NCI-H2196 (cell line): ENCODE measurements around the gene ZNF841.
"Not testable (repeated sequence)": the region's sequence is repeated elsewhere in the genome, so short reads cannot be mapped to it uniquely, and the experiment has no call there.

Experiments used
- DNase-seq: peaks from one replicate; lab custom pipeline; 2025; ENCODE audit not compliant: unreplicated experiment; lab: John Stamatoyannopoulos, UW

ZNF841 gene

DNA sequence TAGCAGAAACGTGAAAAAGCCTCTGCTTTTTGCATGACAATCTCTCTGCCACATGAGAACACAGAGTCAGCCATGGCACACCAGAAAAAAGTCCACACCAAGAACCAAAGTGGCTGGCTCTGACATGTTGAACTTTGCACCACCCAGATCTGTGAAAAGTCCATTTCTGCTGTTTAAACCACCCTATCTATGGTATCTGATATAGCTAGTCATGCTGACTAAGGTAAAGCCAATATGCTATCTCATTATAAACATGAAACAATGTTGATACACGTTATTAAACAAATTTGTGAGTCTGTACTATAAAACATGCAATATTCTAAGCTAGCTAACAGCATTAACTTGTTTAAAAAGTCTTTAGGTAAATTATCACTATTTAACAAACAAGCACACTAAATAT is 25.9 kb downstream of the ZNF841 start:
- DNase-seq, result no peak

DNA sequence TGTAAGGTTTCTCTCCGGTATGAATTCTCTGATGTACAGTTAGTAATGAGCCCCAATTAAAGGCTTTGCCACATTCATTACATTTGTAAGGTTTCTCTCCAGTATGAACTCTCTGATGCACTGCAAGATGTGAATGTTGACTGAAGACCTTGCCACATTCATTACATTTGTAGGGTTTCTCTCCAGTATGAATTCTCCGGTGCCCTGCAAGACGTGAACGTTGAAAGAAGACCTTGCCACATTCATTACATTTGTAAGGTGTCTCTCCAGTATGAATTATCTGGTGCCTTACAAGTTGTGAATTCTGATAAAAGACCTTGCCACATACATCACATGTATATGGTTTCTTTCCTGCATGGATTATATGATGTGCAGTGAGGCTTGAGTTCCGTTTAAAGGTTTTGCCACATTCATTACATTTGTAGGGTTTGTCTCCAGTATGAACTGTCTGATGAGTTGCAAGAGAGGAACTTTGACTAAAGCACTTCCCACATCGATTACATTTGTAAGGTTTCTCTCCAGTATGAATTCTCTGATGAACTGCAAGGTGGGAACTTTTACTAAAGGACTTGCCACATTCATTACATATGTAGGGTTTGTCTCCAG is 29.2 kb downstream of the ZNF841 start:
- DNase-seq, result no peak

DNA sequence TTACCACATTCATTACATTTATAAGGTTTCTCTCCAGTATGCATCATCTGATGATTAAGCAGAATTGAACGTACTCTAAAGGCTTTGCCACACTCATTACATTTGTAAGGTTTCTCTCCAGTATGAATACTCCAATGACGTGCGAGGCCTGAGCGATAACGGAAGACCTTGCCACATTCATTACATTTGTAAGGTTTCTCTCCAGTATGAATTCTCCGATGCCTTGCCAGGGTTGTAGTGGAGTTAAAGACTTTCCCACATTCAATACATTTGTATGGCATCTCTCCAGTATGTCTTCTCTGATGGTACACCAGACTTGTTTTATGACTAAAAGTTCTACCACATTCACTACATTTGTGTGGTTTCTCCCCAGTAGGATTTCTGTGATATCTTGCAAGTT is 30.2 kb downstream of the ZNF841 start:
- no peak for DNase-seq

DNA sequence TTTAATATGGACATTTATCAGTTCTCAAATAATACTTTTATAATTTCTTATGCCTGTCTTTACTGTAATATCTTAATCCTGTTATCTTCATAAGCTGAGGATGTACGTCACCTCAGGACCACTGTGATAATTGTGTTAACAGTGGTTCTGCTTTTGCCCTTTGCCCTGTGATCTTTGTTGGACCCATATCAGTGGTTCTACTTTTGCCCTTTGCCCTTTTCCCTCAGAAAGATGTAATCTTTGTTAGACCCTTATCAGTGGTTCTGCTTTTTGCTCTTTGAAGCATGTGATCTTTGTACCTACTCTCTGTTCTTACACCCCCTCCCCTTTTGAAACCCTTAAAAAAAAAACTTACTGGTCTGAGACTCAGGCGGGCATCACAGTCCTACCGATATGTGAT is 39.1 kb downstream of the ZNF841 start:
- DNase-seq, result not testable (repeated sequence)

DNA sequence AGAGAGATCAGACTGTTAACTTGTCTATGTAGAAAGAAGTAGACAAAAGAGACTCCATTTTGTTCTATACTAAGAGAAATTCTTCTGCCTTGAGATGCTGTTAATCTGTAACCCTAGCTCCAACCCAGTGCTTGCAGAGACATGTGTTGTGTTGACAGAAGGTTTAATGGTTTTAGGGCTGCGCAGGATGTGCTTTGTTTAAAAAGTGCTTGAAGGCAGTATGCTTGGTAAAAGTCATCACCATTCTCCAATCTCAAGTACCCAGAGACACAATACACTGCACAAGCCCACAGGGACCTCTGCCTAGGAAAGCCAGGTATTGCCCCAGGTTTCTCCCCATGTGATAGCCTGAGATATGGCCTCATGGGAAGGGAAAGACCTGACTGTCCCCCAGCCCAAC is 43.8 kb downstream of the ZNF841 start:
- DNase-seq, result not testable (repeated sequence)

DNA sequence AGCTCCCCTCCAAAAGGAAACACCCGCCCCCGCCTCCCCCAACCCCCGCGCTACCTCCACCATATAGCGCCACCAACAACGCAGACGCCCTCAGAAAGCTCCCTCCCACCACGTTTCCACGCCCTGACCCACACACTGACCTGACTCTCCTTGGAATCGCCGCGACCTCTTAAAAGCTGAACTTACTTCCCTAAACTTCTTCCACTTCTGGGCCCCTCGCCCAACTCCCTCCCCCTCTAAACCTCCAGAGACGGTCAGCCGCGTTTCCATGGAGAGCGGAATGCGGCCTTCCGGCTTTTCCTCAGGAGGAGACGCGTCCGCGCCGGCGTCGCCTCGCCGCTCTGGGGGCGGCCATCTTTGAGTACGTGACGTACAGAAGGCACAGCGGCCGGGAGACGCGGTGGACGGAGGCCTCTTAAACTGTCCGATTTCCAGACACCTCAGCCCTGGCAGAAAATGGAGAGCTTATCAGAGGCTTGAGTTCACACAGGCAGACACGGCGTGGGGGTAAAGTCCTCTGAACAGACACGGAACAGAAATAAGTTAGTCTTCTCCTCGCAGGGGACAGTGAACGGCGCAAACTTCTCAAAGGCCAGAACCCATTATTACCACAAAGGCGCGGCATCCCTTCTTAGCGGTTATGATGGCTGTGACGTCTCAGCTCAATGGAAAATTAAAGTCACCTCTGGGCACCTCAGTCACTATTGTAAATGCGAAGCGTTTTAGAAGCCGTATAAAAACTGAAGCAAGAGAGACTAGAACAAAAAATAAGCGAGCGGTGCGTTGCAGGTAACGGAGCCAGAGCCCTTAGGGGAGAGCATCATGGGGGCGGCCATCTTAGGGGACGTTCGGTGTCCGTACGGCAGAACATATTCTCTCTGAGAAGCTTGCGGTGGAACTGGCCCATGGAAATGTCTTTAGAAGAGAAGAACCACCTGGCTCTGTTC is 46.7 kb downstream of the ZNF841 start, which contains the start of gene ZNF432:
Gene ZNF432 (minus strand): TSS at position 284 of the 947 bp plus-strand sequence. CDS start 1,970 bp downstream, outside the sequence.
- DNase-seq, result peak; percentile 91

DNA sequence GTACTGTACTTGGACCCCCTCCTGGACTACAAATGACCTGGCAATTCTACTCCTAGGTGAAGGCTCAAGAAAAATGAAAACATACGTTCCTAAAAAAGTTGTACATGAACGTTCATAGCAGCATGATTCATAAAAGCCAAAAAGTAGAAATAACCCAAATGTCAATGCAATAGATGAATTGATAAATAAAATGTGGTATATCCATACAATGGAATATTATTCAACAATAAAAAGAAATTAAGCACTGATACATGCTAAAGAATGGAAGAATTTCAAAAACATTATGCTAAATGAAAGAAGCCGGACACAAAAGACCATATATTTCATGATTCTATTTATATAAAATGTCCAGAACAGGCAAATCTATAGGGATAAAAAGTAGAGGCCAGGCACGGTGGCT is 56.4 kb downstream of the ZNF841 start:
- DNase-seq, result no peak

DNA sequence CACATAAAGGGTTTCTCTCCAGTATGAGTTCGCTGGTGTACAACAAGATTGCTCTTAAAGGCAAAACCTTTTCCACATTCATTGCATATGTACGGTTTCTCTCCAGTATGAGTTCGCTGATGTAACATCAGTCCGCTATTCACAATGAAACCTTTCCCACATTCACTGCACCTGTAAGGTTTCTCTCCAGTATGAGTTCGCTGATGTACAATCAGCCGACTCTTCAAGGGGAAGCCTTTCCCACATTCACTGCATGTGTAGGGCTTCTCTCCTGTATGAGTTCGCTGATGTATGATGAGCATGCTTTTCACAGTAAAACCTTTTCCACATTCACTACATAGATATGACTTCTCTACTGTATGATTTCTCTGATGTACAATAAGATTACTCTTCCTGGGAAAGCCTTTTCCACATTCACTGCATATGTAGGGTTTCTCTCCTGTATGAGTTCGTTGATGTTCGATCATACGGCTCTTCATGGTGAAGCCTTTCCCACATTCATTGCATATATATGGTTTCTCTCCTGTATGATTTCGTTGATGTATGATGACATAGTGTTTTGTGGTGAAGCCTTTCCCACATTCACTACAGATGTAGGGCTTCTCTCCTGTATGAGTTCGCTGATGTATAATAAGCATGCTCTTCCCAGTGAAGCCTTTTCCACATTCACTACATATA is 61.4 kb downstream of the ZNF841 start:
- DNase-seq, result no peak

DNA sequence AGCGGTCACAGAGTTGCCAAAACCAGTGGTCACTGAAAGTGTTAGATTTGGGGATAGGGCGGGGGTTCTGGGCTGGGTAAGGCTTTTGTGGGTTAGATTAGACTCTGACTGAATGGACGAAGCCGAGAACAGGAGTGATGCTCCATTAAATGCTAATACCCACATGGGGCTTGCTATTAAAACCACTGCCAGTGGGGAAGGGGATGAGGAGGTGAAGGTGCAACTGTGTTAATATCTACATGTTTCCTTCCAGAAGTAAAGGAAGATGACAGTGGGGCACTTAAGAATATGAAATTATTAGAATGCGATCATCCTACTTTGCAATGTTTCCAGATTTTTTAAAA is 66.8 kb downstream of the ZNF841 start:
- peak; percentile 48 for DNase-seq

DNA sequence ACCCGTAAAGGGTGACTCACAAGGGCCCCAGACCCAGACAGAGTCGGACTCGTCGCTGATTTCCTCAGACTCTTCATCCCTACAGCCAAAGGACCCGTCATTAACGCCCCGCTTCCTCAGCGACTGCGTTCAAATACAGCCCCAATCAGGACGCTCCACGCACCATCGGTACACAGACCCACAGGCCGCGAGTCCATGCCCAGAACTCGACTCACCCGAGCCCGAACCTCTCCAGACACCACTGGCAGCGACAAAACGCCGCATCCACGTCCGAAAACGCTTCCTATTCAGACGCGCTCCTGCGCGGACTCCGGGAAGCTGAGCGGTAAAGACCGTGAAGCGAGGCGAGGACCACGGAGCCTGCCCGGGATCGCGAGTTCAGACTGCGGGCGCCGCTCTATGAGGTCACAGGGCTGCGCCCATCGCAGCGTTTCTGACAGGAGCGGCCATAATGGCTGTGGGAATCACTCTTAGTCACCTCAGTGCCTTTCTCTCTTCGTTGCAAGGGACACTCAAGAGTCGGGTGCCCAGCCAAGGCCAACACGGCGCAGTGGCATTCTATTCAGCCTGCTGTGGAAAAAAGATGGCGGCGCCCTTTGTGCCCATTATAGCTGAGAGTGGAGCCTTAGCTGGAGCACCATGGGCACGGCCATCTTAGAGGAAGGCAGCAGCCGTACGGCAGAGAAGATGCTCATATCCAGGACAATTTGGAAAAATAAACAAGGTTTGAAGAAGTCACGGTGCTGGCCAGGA is 67.4 kb downstream of the ZNF841 start, which contains the start of gene ZNF614:
Gene ZNF614 (minus strand): TSS at position 353 of the 753 bp plus-strand sequence. CDS start 2,634 bp downstream, outside the sequence.
- DNase-seq, result peak; percentile 86

DNA sequence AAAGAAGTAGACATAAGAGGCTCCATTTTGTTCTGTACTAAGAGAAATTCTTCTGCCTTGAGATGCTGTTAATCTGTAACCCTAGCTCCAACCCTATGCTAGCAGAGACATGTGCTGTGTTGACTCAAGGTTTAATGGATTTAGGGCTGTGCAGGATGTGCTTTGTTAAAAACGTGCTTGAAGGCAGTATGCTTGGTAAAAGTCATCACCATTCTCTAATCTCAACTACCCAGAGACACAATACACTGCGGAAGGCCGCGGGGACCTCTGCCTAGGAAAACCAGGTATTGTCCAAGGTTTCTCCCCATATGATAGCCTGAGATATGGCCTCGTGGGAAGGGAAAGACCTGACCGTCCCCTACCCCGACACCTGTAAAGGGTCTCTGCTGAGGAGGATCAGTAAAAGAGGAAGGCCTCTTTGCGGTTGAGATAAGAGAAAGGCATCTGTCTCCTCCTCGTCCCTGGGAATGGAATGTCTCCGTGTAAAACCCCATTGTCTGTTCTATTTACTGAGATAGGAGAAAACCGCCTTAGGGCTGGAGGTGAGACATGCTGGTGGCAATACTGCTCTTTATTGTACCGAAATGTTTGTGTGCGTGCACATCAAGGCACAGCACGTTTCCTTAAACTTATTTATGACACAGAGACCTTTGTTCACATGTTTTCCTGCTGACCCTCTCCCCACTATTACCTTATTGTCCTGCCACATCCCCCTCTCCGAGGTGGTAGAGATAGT is 69.1 kb downstream of the ZNF841 start:
- not testable (repeated sequence) for DNase-seq

DNA sequence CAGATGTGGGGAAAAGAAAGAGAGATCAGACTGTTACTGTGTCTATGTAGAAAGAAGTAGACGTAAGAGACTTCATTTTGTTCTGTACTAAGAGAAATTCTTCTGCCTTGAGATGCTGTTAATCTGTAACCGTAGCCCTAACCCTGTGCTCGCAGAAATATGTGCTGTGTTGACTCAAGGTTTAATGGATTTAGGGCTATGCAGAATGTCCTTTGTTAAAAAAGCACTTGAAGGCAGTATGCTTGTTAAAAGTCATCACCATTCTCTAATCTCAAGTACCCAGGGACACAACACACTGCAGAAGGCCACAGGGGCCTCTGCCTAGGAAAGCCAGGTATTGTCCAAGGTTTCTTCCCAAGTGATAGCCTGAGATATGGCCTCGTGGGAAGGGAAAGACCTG is 71.1 kb downstream of the ZNF841 start:
- not testable (repeated sequence) for DNase-seq

DNA sequence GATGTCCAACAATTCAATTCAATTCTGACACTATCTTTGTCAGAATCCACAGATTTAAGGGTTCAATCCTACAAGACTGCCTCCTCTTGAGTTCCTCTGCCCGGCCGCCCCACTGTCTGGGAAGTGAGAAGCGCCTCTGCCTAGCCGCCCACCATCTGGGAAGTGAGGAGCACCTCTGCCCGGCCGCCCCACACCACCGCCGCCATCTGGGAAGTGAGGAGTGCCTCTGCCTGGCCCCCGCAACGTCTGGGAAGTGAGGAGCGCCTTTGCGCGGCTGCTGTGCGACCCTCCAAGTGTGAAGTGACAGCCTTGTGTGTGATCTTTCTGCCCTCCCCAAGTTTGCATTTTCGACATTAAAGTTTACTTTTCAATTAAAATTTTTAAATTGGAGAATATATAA is 73.4 kb downstream of the ZNF841 start:
- DNase-seq, result no peak

DNA sequence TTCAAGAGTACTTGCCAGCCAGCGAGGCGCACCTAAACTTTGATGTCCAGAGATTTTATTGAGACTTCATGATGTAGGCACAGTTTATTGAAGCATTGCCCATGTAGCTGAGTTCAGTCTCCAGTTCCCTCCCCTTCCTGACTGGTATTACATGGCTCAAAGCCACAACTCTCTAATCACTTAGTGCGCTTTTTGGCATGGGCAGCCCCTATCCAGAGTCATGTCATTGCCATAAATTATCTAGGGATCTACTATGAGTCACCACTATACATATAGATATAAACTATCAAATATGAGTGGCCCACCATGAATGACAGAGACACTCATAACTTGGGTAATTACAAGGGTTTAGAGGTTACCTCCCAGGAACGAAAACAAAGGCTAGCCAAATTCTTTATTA is 75.1 kb downstream of the ZNF841 start:
- no peak for DNase-seq
